ENCODE data around the gene IL36B.

- TF ChIP-seq GATA3 (IDR thresholded peaks at IDR 0.05; ENCODE audit: low read depth, low read length), result no peak
- no peak for TF ChIP-seq GATA2 (IDR thresholded peaks at IDR 0.05; ENCODE audit: low read depth, low read length)
Measured at GRCh38 chr2:113009622-113010021, 43.0 kb downstream of the IL36B start.
